HG03457 (cell line): ENCODE results near the gene DEFB124.
"Not testable (repeated sequence)": the region's sequence is repeated elsewhere in the genome, so short reads cannot be mapped to it uniquely, and the experiment has no call there.

Experiments used
- ATAC-seq: cut with Tn5 transposase; IDR thresholded peaks from one replicate; pipeline ENCODE4 v1.9.1; 2021; ENCODE audit warnings: moderate number of reproducible peaks; ENCODE audit not compliant: unreplicated experiment

DEFB124 gene

GRCh38 chr20:31426891-31427551 is 47.9 kb downstream of the DEFB124 start:
- not testable (repeated sequence) for ATAC-seq

- ATAC-seq = no peak
Measured at GRCh38 chr20:31425797-31426196, 49.1 kb downstream of the DEFB124 start.

GRCh38 chr20:31418307-31418706 is 56.6 kb downstream of the DEFB124 start:
- no peak for ATAC-seq

DNA sequence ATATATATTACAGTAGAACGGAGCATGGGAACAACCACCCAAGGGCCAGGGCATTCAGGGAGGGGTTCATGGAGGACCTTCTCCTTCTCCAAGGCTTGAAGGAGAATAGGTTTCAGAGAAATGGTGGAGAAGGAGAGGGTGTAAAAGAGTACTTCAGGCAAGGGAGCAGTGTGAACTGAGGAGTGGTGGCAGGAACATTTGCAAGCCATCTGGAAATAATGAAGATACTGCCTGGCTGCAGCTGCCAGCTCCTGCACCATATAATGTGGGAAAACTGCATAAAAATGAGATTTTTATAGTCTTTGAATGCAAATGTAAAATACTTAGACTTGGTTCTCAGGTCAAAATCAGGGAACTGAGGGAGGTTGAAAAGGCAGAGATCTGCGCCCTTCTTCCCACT is 59.3 kb downstream of the DEFB124 start:
- ATAC-seq = no peak
